ENCODE results near the gene NSMF. TPM values are rescaled to one million over a fixed set of nuclear protein-coding genes. Genes with fewer than 3 reads are reported as not detected.

Gene NSMF
- total RNA-seq, 4 donors from 2014 or later, result 219 to 297 (median 270) TPM

- Histone ChIP-seq H3K27me3 (no peaks in the 10 kb centered on the region), H3K36me3 (peaks cover 0 to 43% (median 0%) of the 10 kb centered on the region in 3 donors), H3K4me3 (no peak overlapping the region), H3K9me3 (peaks cover 0 to 2% (median 0%) of the 10 kb centered on the region in 4 donors), H3K27ac (no peak overlapping the region), H3K4me1 (no peaks in the 10 kb centered on the region)
- no peak for DNase-seq (ENCODE audit: low spot score in 2 of 2)
- WGBS, 2 donors, result 91 to 92% methylated on average over 7 of the region's 7 CpGs
- TF ChIP-seq EP300 (IDR thresholded peaks at IDR 0.05) (no peak), POLR2A (IDR thresholded peaks at IDR 0.05) (no peak), CTCF (IDR thresholded peaks at IDR 0.05) (no peak)
Observed at GRCh38 chr9:137504432-137504777, 45.3 kb upstream of the NSMF start.

DNA sequence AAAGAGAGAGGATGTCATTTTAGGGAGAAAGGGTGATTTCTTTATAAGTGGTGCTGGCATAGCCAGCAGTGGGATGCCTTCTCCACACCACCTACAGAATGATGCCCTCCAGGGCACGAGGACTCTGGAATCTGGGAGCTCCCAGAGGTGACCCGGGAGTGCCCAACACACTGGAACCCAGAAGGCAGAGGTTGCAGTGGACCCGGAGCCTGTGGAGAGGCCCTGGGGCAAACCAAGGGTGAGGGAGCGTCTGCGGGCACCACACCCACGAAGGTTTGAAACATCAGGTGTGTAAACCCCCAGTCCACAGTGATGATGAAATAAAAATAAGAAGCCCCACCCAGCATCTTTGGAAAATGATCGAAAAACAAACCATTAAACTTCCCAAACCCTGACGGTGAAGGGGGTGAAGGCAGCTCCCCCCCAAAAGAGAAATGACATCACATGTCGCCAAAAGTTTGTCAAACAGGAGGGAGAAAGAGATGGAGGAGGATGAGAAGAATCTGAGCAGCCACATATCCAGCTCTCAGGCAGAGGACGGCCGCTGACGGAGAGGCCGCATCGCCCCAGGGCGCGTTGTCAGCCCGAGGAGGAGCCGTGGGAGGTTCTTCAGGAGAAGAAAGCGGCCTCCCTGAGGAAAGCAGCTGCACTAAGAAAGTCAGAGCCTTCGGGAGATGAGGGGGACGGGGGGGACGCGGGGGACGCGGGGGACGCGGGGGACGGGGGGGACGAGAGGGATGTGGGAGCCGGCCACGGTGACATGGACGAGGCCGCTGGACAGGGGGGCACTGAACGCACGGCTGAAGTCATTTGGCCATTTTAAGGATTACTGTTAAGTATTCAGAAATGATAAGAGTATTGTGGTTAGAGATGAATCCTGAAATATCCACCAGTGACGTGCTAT, 43.1 kb upstream of the NSMF start:
- H3K4me1 ChIP-seq, result no peaks in the 10 kb centered on the region
- H3K27me3 ChIP-seq, result no peaks in the 10 kb centered on the region
- peaks cover 0 to 51% (median 0%) of the 10 kb centered on the region in 3 donors for H3K36me3 ChIP-seq
- TF ChIP-seq CTCF (IDR thresholded peaks at IDR 0.05), result no peak
- no peak for DNase-seq (ENCODE audit: low spot score in 2 of 2)
- H3K4me3 ChIP-seq, result no peak overlapping the region
- no peaks in the 10 kb centered on the region for H3K9me3 ChIP-seq
- H3K27ac ChIP-seq, result no peak overlapping the region
- WGBS, 2 donors, result 77 to 82% methylated on average over 34 to 36 of the region's 36 CpGs

- Histone ChIP-seq H3K4me3 (no peak overlapping the region), H3K36me3 (peaks cover 0 to 59% (median 0%) of the 10 kb centered on the region in 3 donors), H3K4me1 (no peaks in the 10 kb centered on the region), H3K27ac (no peak overlapping the region), H3K9me3 (no peaks in the 10 kb centered on the region), H3K27me3 (no peaks in the 10 kb centered on the region)
- WGBS, 2 donors, result 83 to 94% methylated on average over 8 to 11 of the region's 12 CpGs
- DNase-seq (ENCODE audit: low spot score in 2 of 2), result no peak
- TF ChIP-seq EP300 (IDR thresholded peaks at IDR 0.05), result no peak
- TF ChIP-seq CTCF (IDR thresholded peaks at IDR 0.05), result no peak
- no peak for TF ChIP-seq POLR2A (IDR thresholded peaks at IDR 0.05)
Observed at GRCh38 chr9:137501457-137501856, 42.3 kb upstream of the NSMF start.

DNA sequence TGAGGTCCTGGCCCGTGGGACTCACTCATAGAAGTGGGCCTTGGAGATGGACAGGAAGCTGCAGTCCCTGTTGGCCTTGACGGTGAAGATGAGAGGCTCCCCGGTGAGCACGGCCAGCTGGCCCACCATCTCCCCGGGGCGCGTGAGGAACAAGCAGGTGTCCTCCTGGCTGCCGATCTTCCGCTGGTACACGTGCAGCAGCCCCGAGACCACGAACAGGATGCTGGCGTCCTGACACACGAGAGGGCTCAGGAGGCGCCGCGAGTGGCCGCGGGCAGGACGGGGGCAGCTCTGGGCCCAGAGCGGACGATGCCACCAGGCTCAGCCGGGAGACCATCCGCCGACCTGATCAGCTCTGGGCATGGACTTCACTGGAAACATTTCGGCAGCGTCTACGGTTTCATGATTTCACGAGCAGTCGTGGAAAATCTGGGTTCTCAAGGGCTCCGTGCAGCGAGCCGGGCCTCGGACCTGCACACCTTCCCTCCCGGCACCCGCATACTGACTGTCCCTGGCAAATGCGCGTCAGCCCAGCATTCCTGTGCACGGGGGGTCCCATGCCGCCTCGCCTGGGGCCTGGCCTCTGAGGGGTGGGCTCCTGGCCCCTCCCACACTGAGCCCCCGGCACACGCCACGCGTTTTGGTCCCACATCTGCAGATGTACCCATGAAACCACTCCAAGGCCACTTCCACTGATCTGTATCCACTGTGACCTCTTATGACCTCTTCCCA, 41.7 kb upstream of the NSMF start:
- Histone ChIP-seq H3K4me1 (no peaks in the 10 kb centered on the region), H3K36me3 (peaks cover 0 to 62% (median 0%) of the 10 kb centered on the region in 3 donors), H3K9me3 (no peaks in the 10 kb centered on the region), H3K27me3 (no peaks in the 10 kb centered on the region), H3K27ac (no peak overlapping the region), H3K4me3 (no peak overlapping the region)
- WGBS, 2 donors, result 93 to 94% methylated on average over 31 to 40 of the region's 45 CpGs
- no peak for TF ChIP-seq CTCF (IDR thresholded peaks at IDR 0.05)
- DNase-seq (ENCODE audit: low spot score in 2 of 2), result no peak
